H1 (cell line): ENCODE data around the gene MCC. TPM values are rescaled to one million over a fixed set of nuclear protein-coding genes. Genes with fewer than 3 reads are reported as not detected.

Experiments used
- BCL11A ChIP-seq, 2 experiments: IDR thresholded peaks; one replicate each; pipeline ENCODE4 v1.6.1; 2011; ENCODE audit warnings: low read depth in 2 of 2, low read length in 2 of 2, mild to moderate bottlenecking in 2 of 2
- CTBP2 ChIP-seq: IDR thresholded peaks from 2 replicates; pipeline ENCODE4 v1.7.0; 2011; ENCODE audit warnings: borderline replicate concordance, mild to moderate bottlenecking, moderate library complexity, mixed read lengths, low read length; ENCODE audit not compliant: insufficient read depth, insufficient read length
- JUN ChIP-seq: IDR thresholded peaks from 2 replicates; pipeline ENCODE4 v1.6.1; 2011; ENCODE audit warnings: low read depth, mild to moderate bottlenecking, improper control_type of control experiment, low read length
- MAFK ChIP-seq: IDR thresholded peaks from 2 replicates; pipeline ENCODE4 v1.6.1; 2012; ENCODE audit warnings: low read depth, mild to moderate bottlenecking, improper control_type of control experiment, low read length
- PHF8 ChIP-seq: fragments of 200-600 bp; sonication (generic); conservative IDR thresholded peaks from 2 replicates; pipeline ENCODE4 v1.7.1; 2012; ENCODE audit warnings: low read depth, mild to moderate bottlenecking, inconsistent platforms, low read length, moderate library complexity
- SIRT6 ChIP-seq: IDR thresholded peaks from one replicate; pipeline ENCODE4 v1.7.1; 2012; ENCODE audit warnings: low read length, inconsistent platforms
- USF2 ChIP-seq: IDR thresholded peaks from 2 replicates; pipeline ENCODE4 v1.6.1; 2011; ENCODE audit warnings: low read length, improper control_type of control experiment
- polyA plus RNA-seq, 7 experiments: library from polyadenylated mRNA; depleted of rRNA in 3 of 7; stranded (reverse) in 5 of 7; unstranded in 2 of 7; fragments of >200 nt in 5 of 7; fragments of 200-250 nt in 2 of 7; gene quantifications; 1 replicate in 5 of 7; 2 replicates in 1 of 7; 4 replicates in 1 of 7; pipeline versions ENCODE4 v1.2.1 to v1.2.3, GENCODE V29; 2011 to 2013; ENCODE audit warnings: missing spikeins in 2 of 7, mixed read lengths in 2 of 7
- total RNA-seq: library from RNA; stranded (reverse); fragmentation: NEBNext Ultra II Directional; extraction: Animal tissue kit (Norgen Biotek cat#: 25700); gene quantifications from 2 replicates; pipeline ENCODE4 v1.2.1, GENCODE V29; 2021

MCC gene
- total and polyA plus RNA-seq, 2 of the 8 experiments (the other 6 are each of a cell fraction or from before 2014, with no cell fraction given) = 2.6 to 18.3 TPM

DNA sequence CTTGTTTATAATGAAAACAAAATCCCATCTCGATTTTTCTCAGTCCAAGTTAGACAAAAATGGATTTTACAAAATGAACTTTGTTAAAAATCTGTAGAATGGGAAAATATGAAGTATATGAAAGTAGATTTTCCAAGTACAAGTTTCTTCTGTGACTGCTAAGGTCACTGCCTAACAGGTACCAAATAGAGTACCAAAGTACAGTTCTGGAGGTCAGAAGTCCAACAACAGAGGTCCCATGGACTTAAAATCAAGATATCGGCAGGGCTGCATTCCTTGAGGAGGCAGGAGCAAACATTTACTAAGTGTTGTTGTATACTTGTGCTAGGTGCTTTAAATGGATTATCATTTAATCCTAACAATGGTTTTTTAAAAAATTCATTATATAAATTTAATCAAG lies 31.2 kb upstream of the MCC start (continued):
- TF ChIP-seq MAFK (no peak), PHF8 (no peak), SIRT6 (no peak), BCL11A (IDR thresholded peaks at IDR 0.05; ENCODE audit: low read depth in 2 of 2, low read length in 2 of 2) (no peak), CTBP2 (no peak), USF2 (no peak), JUN (no peak)
- TF ChIP-seq, all 59 proteins: peak for 0
